ENCODE data around the gene UBE3C. TPM values are rescaled to one million over a fixed set of nuclear protein-coding genes. Genes with fewer than 3 reads are reported as not detected.
"Not testable (repeated sequence)": the region's sequence is repeated elsewhere in the genome, so short reads cannot be mapped to it uniquely, and the experiment has no call there.

The UBE3C gene
- polyA plus RNA-seq, 1 donor, result 45.6 TPM

- no peak overlapping the region for H3K27ac ChIP-seq (ENCODE audit: low read length)
- WGBS (ENCODE audit: insufficient coverage, low lambda C conversion rate), result 100% methylated on average over 4 of the region's 10 CpGs
- DNase-seq, result no peak
- H3K36me3 ChIP-seq (ENCODE audit: control insufficient read depth, insufficient read depth, low read length), result no peaks in the 10 kb centered on the region
- H3K9me3 ChIP-seq (ENCODE audit: control insufficient read depth, low read depth, low read length), result no peaks in the 10 kb centered on the region
- no peak overlapping the region for H3K4me3 ChIP-seq (ENCODE audit: low read length)
- H3K4me1 ChIP-seq (ENCODE audit: control insufficient read depth, insufficient read depth, low read length), result no peaks in the 10 kb centered on the region
- H3K27me3 ChIP-seq (ENCODE audit: control insufficient read depth, insufficient read depth, low read length), result peaks cover 3% of the 10 kb centered on the region
Measured at GRCh38 chr7:157129200-157129599, 9.5 kb upstream of the UBE3C start.

GRCh38 chr7:157129907-157130460, 8.7 kb upstream of the UBE3C start:
- Histone ChIP-seq H3K9me3 (ENCODE audit: control insufficient read depth, low read depth, low read length) (no peaks in the 10 kb centered on the region), H3K27me3 (ENCODE audit: control insufficient read depth, insufficient read depth, low read length) (peaks cover 3% of the 10 kb centered on the region), H3K36me3 (ENCODE audit: control insufficient read depth, insufficient read depth, low read length) (no peaks in the 10 kb centered on the region), H3K4me3 (ENCODE audit: low read length) (no peak overlapping the region), H3K4me1 (ENCODE audit: control insufficient read depth, insufficient read depth, low read length) (no peaks in the 10 kb centered on the region), H3K27ac (ENCODE audit: low read length) (no peak overlapping the region)
- WGBS (ENCODE audit: insufficient coverage, low lambda C conversion rate), result no CpG with 5 or more reads among the region's 15 CpGs
- DNase-seq, result no peak

- not testable (repeated sequence) for H3K36me3 ChIP-seq (ENCODE audit: control insufficient read depth, insufficient read depth, low read length); H3K4me1 ChIP-seq (ENCODE audit: control insufficient read depth, insufficient read depth, low read length); H3K9me3 ChIP-seq (ENCODE audit: control insufficient read depth, low read depth, low read length); DNase-seq; H3K27ac ChIP-seq (ENCODE audit: low read length); H3K4me3 ChIP-seq (ENCODE audit: low read length); H3K27me3 ChIP-seq (ENCODE audit: control insufficient read depth, insufficient read depth, low read length)
- 86% methylated on average over 1 of the region's 2 CpGs for WGBS (ENCODE audit: insufficient coverage, low lambda C conversion rate)
Measured at GRCh38 chr7:157130849-157131248, 7.9 kb upstream of the UBE3C start.

- H3K9me3 ChIP-seq (ENCODE audit: control insufficient read depth, low read depth, low read length), result no peaks in the 10 kb centered on the region
- no peak for DNase-seq
- H3K4me1 ChIP-seq (ENCODE audit: control insufficient read depth, insufficient read depth, low read length), result no peaks in the 10 kb centered on the region
- WGBS (ENCODE audit: insufficient coverage, low lambda C conversion rate), result no CpG with 5 or more reads among the region's 5 CpGs
- peaks cover 3% of the 10 kb centered on the region for H3K27me3 ChIP-seq (ENCODE audit: control insufficient read depth, insufficient read depth, low read length)
- no peaks in the 10 kb centered on the region for H3K36me3 ChIP-seq (ENCODE audit: control insufficient read depth, insufficient read depth, low read length)
- H3K4me3 ChIP-seq (ENCODE audit: low read length), result no peak overlapping the region
- no peak overlapping the region for H3K27ac ChIP-seq (ENCODE audit: low read length)
Measured at GRCh38 chr7:157132796-157133195, 5.9 kb upstream of the UBE3C start.

- H3K27me3 ChIP-seq (ENCODE audit: control insufficient read depth, insufficient read depth, low read length), result peaks cover 3% of the 10 kb centered on the region
- no peaks in the 10 kb centered on the region for H3K9me3 ChIP-seq (ENCODE audit: control insufficient read depth, low read depth, low read length)
- no peak overlapping the region for H3K27ac ChIP-seq (ENCODE audit: low read length)
- no peak for DNase-seq
- WGBS (ENCODE audit: insufficient coverage, low lambda C conversion rate), result no CpG with 5 or more reads among the region's 2 CpGs
- no peaks in the 10 kb centered on the region for H3K36me3 ChIP-seq (ENCODE audit: control insufficient read depth, insufficient read depth, low read length)
- no peaks in the 10 kb centered on the region for H3K4me1 ChIP-seq (ENCODE audit: control insufficient read depth, insufficient read depth, low read length)
- H3K4me3 ChIP-seq (ENCODE audit: low read length), result no peak overlapping the region
Measured at GRCh38 chr7:157133304-157133703, 5.4 kb upstream of the UBE3C start.

GRCh38 chr7:157136372-157136771, 2.4 kb upstream of the UBE3C start:
- H3K27me3 ChIP-seq (ENCODE audit: control insufficient read depth, insufficient read depth, low read length), result no peaks in the 10 kb centered on the region
- WGBS (ENCODE audit: insufficient coverage, low lambda C conversion rate), result no CpG with 5 or more reads among the region's 4 CpGs
- H3K27ac ChIP-seq (ENCODE audit: low read length), result no peak overlapping the region
- DNase-seq, result peak; percentile 23 to 46
- peaks cover 10% of the 10 kb centered on the region for H3K36me3 ChIP-seq (ENCODE audit: control insufficient read depth, insufficient read depth, low read length)
- H3K4me3 ChIP-seq (ENCODE audit: low read length), result no peak overlapping the region
- H3K9me3 ChIP-seq (ENCODE audit: control insufficient read depth, low read depth, low read length), result peaks cover 4% of the 10 kb centered on the region
- peaks cover 12% of the 10 kb centered on the region for H3K4me1 ChIP-seq (ENCODE audit: control insufficient read depth, insufficient read depth, low read length)

- Histone ChIP-seq H3K4me1 (ENCODE audit: control insufficient read depth, insufficient read depth, low read length) (peaks cover 12% of the 10 kb centered on the region), H3K36me3 (ENCODE audit: control insufficient read depth, insufficient read depth, low read length) (peaks cover 19% of the 10 kb centered on the region), H3K4me3 (ENCODE audit: low read length) (peak overlapping the region; percentile 52), H3K27ac (ENCODE audit: low read length) (peak overlapping the region; percentile 93), H3K27me3 (ENCODE audit: control insufficient read depth, insufficient read depth, low read length) (no peaks in the 10 kb centered on the region), H3K9me3 (ENCODE audit: control insufficient read depth, low read depth, low read length) (peaks cover 4% of the 10 kb centered on the region)
- no peak for DNase-seq
- no CpG with 5 or more reads among the region's 5 CpGs for WGBS (ENCODE audit: insufficient coverage, low lambda C conversion rate)
Measured at GRCh38 chr7:157138101-157138423, 664 bp upstream of the UBE3C start.

GRCh38 chr7:157139111-157139809, 534 bp downstream of the UBE3C start:
- Histone ChIP-seq H3K27me3 (ENCODE audit: control insufficient read depth, insufficient read depth, low read length) (no peaks in the 10 kb centered on the region), H3K36me3 (ENCODE audit: control insufficient read depth, insufficient read depth, low read length) (peaks cover 27% of the 10 kb centered on the region), H3K27ac (ENCODE audit: low read length) (peak overlapping the region; percentile 78), H3K4me1 (ENCODE audit: control insufficient read depth, insufficient read depth, low read length) (peaks cover 12% of the 10 kb centered on the region), H3K9me3 (ENCODE audit: control insufficient read depth, low read depth, low read length) (peaks cover 4% of the 10 kb centered on the region), H3K4me3 (ENCODE audit: low read length) (peak overlapping the region; percentile 70)
- DNase-seq, result peak; percentile 21 to 66
- WGBS (ENCODE audit: insufficient coverage, low lambda C conversion rate), result no CpG with 5 or more reads among the region's 74 CpGs

GRCh38 chr7:157139810-157140510, 1.2 kb downstream of the UBE3C start:
- H3K4me1 ChIP-seq (ENCODE audit: control insufficient read depth, insufficient read depth, low read length), result peaks cover 12% of the 10 kb centered on the region
- peak overlapping the region; percentile 78 for H3K27ac ChIP-seq (ENCODE audit: low read length)
- H3K4me3 ChIP-seq (ENCODE audit: low read length), result peak overlapping the region; percentile 70
- 20% methylated on average over 1 of the region's 19 CpGs for WGBS (ENCODE audit: insufficient coverage, low lambda C conversion rate)
- H3K9me3 ChIP-seq (ENCODE audit: control insufficient read depth, low read depth, low read length), result peaks cover 4% of the 10 kb centered on the region
- H3K36me3 ChIP-seq (ENCODE audit: control insufficient read depth, insufficient read depth, low read length), result peaks cover 29% of the 10 kb centered on the region
- no peaks in the 10 kb centered on the region for H3K27me3 ChIP-seq (ENCODE audit: control insufficient read depth, insufficient read depth, low read length)
- peak in 1 of 2 donors; percentile 10 for DNase-seq

- 90% methylated on average over 2 of the region's 10 CpGs for WGBS (ENCODE audit: insufficient coverage, low lambda C conversion rate)
- no peak overlapping the region for H3K27ac ChIP-seq (ENCODE audit: low read length)
Measured at GRCh38 chr7:157140511-157140905, 1.8 kb downstream of the UBE3C start.

More at GRCh38 chr7:157140511-157140905, 1.8 kb downstream of the UBE3C start:
- Histone ChIP-seq H3K36me3 (ENCODE audit: control insufficient read depth, insufficient read depth, low read length) (peaks cover 30% of the 10 kb centered on the region), H3K27me3 (ENCODE audit: control insufficient read depth, insufficient read depth, low read length) (no peaks in the 10 kb centered on the region), H3K4me3 (ENCODE audit: low read length) (peak overlapping the region; percentile 70), H3K9me3 (ENCODE audit: control insufficient read depth, low read depth, low read length) (peaks cover 4% of the 10 kb centered on the region), H3K4me1 (ENCODE audit: control insufficient read depth, insufficient read depth, low read length) (peaks cover 12% of the 10 kb centered on the region)
- no peak for DNase-seq

Data from large intestine (tissue), 3 donors.